HG02840 (cell line): Measurements from ENCODE around the gene RAI14.
"Not testable (repeated sequence)": the region's sequence is repeated elsewhere in the genome, so short reads cannot be mapped to it uniquely, and the experiment has no call there.

Experiments used
- ATAC-seq: cut with Tn5 transposase; IDR thresholded peaks from one replicate; pipeline ENCODE4 v1.9.1; 2021; ENCODE audit warnings: mild to moderate bottlenecking, moderate library complexity, moderate number of reproducible peaks; ENCODE audit not compliant: unreplicated experiment, low FRiP score

The RAI14 gene

GRCh38 chr5:34803974-34804732 lies 148.0 kb downstream of the RAI14 start:
- ATAC-seq = no peak

DNA sequence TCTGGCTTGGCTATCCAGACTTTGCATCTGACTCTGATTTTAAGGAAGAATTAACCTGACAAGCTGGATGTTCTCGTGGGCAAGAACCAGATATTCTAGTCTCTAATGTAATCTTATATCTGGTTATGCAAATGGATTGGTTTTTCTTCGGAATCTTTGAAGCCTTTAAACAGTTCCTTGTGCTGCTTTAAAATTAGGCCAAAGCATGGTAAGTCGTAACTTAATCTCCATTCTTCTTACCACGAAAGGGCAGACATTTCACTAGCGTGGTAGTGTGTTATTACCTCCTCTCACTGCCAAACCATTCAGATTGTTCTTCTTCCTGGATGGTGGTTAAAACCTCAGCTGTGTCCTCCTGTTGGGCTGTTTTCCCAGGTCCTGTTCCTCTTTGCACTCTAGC lies 148.8 kb downstream of the RAI14 start:
- no peak for ATAC-seq

- ATAC-seq = no peak
Observed at GRCh38 chr5:34806532-34806931, 150.4 kb downstream of the RAI14 start.

- no peak for ATAC-seq
Observed at GRCh38 chr5:34811706-34812105, 155.6 kb downstream of the RAI14 start.

DNA sequence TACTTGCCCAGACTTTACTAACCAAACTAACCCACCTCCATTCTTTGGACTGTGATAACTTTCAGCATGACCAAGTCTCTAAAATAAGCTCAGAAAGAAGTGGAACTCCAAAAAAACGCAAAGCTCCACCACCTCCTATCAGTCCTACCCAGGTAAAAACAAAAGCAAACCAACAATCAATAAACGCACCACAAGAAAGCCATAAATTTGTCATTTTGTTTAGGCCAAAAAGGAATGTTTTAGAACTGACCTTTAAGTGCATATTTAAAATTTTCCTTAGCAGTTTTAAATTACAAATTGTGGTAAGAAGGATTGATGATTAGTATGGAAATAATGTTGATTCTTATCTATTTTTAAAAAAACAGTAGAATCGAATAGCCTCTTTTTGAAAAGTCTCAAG lies 157.4 kb downstream of the RAI14 start:
- ATAC-seq = no peak

- no peak for ATAC-seq
Observed at GRCh38 chr5:34817558-34818351, 161.6 kb downstream of the RAI14 start.

DNA sequence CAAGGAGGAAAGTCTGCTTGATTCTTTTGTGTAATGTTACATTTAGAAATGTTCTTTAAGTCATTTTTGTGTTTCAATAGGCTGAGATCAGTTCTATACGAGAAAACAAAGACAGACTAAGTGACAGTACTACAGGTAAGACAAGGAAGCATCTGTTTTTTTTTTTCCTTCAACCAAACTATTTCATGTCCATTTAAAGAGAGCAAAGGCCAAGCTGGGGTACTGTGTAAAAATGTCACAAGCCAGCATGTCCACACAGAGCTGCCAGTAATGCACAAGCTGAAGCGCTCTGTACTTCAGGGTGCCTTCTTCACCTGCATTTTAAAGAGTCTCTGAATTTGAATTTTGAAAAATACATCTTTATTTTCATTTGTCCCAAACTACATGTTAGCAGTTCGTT lies 162.6 kb downstream of the RAI14 start:
- ATAC-seq = no peak

DNA sequence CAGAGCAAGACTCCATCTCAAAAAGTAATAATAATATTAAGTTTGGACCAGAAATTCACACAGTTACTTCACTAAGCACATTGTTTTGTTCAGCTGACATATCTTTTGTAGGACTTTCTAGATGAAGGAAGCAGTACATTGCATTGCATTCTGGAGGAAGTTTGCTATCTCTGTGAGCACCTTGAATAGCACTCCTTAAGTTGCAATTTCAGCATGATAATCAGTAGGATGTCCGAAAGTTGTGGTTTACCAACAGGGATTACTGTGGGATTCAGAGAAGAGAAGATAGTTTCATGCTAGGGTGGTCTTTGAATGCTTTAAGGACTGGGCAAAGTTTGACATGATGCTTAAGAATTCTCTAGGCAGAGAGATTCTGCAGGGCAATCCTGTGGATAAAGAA lies 164.5 kb downstream of the RAI14 start:
- no peak for ATAC-seq

DNA sequence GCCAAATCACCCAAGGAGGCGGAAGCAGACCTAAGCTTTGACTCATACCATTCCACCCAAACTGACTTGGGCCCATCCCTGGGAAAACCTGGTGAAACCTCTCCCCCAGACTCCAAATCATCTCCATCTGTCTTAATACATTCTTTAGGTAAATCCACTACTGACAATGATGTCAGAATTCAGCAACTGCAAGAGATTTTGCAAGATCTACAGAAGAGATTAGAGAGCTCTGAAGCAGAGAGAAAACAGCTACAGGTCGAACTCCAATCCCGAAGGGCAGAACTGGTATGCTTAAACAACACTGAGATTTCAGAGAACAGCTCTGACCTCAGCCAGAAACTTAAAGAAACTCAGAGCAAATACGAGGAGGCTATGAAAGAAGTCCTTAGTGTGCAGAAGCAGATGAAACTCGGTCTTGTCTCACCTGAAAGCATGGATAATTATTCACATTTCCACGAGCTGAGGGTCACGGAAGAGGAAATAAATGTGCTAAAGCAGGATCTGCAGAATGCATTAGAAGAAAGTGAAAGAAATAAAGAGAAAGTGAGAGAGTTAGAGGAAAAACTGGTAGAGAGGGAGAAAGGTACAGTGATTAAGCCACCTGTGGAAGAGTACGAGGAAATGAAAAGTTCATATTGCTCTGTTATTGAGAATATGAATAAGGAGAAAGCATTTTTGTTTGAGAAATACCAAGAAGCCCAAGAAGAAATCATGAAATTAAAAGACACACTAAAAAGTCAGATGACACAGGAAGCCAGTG lies 167.0 kb downstream of the RAI14 start:
- ATAC-seq = no peak

DNA sequence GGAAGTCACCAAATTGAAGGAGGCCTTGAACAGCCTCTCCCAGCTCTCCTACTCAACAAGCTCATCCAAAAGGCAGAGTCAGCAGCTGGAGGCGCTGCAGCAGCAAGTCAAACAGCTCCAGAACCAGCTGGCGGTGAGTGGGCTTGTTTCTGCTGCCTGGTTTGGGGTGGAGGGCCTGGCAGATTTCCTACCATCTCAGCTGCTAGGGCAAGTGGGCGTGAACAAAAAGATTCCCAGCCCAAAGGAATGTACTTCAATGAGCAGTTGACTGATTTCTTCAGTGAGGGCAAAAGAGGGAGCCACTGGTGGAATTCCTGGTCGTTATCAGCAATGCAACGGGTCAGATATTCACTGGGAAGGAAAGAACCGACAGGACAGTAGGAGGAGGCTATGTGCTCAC lies 170.2 kb downstream of the RAI14 start:
- ATAC-seq = no peak

GRCh38 chr5:34827588-34828506 lies 171.7 kb downstream of the RAI14 start:
- ATAC-seq = no peak

DNA sequence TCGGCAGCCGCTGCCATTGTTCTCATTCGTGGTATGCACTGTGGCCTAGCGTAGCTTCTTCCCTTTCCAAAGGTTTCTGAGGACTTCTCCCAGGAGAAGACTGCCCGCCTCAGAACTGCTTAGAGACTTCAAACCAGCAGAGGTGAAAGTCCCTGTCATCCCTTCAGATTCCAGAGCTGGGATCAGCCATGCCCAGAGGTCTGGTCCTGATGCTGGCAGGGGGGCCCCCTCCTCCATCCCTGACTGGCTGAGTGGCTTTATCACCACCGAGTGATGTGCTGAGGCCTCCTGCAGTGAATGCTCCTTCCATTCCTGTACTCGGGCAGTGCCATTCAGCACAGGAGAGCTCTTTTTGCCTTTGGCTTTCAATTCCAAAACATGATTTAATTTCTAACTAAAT lies 174.7 kb downstream of the RAI14 start:
- ATAC-seq = not testable (repeated sequence)

DNA sequence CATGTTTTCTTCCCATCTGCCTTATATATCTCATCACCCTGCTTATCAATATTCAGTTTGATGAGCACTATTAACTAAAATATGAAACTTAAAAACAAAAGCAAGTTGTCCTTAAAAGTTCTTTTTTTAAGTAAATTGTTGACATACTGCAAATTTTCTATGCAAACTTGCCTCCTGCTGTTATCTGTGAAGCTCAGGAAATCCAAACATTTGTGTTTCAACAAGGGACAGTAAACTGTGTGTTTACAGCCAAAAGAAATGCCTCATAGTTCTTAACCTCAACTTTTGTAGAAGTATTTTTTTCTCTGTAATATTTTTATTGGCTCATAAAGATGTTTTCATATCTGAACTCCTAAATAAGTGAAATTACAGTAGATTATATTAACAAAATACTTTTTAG lies 175.2 kb downstream of the RAI14 start:
- no peak for ATAC-seq

GRCh38 chr5:34832568-34832967 lies 176.4 kb downstream of the RAI14 start:
- no peak for ATAC-seq

GRCh38 chr5:34833090-34833489 lies 177.0 kb downstream of the RAI14 start:
- no peak for ATAC-seq

DNA sequence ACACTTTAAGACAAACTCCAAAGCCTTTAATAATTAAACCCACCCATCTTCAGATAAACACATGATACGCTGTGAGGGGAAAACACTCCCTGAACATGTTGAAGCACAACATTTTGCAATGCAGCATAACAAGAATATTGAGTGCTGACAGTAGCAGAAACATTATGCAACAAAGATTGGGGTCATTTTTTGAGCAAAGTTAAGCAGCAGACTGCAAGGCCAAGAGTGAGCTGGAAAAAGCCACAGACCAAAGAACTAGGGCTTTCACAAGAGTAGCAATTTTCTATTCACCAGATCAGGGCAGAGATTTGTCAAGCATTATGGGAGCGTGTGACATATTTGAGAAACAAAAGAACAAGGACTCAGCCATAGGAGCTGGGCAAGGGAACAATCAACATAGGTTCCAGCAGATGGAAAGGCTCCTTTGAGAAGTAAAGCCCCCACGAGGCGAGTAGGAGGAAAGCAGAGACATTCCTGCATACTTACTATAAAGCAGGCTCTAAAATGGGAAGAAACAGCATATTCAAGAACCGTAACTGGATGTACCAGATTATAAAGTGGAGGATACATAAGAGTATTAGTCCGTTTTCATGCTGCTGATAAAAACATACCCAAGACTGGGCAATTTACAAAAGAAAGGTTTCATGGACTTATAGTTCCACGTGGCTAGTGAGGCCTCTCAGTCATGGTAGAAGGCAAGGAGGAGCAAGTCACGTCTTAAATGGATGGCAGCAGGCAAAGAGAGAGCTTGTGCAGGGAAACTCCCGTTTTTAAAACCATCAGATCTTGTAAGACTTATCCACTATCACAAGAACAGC lies 178.1 kb downstream of the RAI14 start:
- no peak for ATAC-seq

DNA sequence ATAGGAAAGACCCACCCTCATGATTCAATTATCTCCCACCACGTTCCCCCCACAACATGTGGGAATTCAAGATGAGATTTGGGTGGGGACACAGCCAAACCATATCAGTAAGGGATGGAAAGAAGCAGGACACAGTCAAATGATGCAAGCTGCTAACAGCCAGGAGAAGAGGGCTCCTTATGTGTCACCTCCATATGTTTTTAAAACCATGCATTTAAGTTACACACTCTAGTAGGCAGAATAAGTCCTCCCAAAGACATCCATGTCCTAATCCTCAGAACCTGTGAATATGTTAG lies 178.6 kb downstream of the RAI14 start:
- ATAC-seq = no peak

- no peak for ATAC-seq
Observed at GRCh38 chr5:34835664-34836063, 179.5 kb downstream of the RAI14 start.
